Fibroblast of mammary gland (primary cell): ENCODE measurements around the gene PSME2.

Experiments
- DNase-seq: peaks from one replicate; pipeline ENCODE4 v3.0.0-alpha.2; 2010; ENCODE audit warnings: low read depth
- H3K4me3 ChIP-seq: 2 replicates; pipeline ENCODE4 v1.5.1; 2011; ENCODE audit warnings: low read depth, mild to moderate bottlenecking, low read length, moderate library complexity; ENCODE audit not compliant: control insufficient read depth
- TF ChIP-seq, protein P1 (sequence below): conservative IDR thresholded peaks from 2 replicates; pipeline ENCODE4 v1.5.1; 2011; ENCODE audit warnings: low read depth, low read length, inconsistent platforms; ENCODE audit not compliant: control insufficient read depth, insufficient read depth

Gene PSME2

DNA sequence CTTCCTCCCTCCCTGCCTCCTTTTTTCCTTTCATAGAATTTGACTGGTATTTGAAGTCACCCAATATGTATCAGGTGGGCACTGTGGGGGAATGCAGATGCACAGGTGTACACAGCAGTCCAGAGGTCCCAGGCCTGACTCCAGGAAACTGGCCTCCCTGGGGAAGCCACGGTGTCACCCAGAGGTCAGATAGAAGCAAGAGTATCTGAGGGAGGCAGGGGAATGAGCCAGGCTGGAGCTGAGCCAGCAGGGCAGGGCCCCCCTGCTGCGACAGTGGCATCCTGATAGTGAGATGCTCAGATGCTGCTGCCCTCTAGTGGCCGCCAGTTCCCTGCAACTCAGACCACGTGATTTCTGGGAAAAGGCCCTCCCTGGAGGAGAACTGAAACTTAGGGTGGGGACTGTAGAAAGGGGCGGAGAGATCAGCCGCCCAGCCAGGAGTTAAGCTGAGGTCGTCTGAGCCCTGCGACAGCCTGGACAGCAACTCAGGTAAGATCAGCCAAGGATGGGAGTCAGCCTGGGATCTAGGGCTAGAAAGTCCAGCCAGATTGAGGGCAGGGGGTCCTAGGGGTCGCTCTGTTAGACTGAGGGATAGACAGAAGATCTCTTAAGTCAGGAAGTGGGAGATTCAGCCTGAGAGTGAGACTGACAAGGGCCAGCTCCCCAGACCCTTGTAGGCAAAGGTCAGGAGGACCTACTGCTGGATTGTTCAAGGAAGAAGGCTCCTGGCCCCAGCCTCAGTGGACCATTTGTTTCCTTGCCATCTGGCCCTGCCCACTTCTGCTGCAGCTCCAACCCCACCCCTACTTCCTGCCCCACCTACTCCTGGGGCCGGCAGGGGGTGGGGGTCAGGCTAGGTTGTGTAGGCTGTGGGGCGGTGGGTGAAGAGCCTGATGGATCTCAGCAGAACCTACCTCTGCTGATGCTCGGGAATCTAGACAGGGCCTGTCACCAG, 14.7 kb upstream of the PSME2 start, which contains the start of gene IRF9:
Gene IRF9, plus strand, starts transcription at position 416 of the 955 bp plus-strand sequence. CDS start 880 bp downstream, outside the sequence.
- TF ChIP-seq, protein P1, sequence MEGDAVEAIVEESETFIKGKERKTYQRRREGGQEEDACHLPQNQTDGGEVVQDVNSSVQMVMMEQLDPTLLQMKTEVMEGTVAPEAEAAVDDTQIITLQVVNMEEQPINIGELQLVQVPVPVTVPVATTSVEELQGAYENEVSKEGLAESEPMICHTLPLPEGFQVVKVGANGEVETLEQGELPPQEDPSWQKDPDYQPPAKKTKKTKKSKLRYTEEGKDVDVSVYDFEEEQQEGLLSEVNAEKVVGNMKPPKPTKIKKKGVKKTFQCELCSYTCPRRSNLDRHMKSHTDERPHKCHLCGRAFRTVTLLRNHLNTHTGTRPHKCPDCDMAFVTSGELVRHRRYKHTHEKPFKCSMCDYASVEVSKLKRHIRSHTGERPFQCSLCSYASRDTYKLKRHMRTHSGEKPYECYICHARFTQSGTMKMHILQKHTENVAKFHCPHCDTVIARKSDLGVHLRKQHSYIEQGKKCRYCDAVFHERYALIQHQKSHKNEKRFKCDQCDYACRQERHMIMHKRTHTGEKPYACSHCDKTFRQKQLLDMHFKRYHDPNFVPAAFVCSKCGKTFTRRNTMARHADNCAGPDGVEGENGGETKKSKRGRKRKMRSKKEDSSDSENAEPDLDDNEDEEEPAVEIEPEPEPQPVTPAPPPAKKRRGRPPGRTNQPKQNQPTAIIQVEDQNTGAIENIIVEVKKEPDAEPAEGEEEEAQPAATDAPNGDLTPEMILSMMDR = peak; percentile 88
- DNase-seq = peak; percentile 93
- peak within 1 kb of the TSS; percentile 84 for H3K4me3 ChIP-seq

DNA sequence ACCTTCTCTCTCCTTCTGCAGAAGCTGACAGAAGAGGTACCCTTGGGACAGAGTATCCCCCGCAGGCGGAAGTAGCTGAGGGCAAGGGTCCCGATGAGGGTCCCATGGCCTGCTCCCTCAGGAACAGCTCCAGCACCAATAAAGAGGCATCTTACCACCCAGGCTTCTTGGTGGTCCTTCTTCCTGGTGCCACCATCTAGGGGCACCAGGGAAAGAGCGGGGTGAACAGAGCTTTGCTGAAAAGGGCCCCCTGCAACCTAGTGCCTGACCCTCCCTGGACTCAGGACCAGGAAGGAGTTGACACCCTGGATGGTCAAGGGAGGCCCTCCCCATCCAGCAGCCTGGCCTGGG, 14.1 kb upstream of the PSME2 start:
- no peak for DNase-seq
- TF ChIP-seq, protein P1 = no peak
- no peak overlapping the region for H3K4me3 ChIP-seq

DNA sequence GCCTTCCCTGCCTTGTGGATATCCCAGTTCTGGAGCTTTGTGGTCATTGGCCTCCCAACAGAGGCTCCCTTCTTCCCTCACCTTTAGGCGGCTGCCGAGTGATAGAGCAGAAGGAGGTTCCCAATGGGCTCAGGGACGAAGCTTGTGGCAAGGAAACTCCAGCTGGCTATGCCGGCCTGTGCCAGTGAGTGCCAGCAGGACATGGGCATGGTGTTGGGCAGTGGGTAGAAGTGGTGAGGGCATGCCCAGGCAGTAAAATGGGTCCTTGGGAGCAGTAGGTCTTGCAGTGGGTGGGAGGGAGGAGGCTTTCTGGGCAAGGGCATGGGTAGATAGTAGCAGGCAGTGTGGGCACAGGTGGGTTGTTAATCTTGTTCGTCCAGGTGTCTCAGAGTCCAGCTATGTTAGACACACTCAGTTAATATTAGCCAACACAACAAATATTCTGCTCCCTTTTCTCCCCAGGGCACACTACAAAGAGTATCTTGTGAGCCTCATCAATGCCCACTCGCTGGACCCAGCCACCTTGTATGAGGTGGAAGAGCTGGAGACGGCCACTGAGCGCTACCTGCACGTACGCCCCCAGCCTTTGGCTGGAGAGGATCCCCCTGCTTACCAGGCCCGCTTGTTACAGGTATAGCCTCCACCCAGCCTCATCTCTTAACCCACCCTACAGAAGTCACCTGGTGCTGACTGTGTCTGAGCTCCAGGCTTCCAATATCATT, 13.5 kb upstream of the PSME2 start:
- TF ChIP-seq, protein P1 = no peak
- no peak overlapping the region for H3K4me3 ChIP-seq
- no peak for DNase-seq

DNA sequence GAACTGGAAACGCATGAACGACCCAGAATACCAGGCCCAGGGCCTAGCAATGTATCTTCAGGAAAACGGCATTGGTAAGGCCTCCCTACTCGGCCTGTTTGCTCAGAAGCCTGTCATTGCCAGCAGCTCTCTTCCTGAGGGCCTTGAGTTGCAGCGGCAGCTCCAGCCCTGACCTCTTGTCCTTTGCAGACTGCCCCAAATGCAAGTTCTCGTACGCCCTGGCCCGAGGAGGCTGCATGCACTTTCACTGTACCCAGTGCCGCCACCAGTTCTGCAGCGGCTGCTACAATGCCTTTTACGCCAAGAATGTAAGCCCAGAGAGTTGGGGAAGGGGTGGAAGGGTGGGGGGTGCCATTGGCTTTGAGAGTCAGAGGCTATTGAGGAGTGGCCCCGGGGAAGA, 10.9 kb upstream of the PSME2 start:
- DNase-seq = no peak
- no peak overlapping the region for H3K4me3 ChIP-seq
- TF ChIP-seq, protein P1 = no peak

DNA sequence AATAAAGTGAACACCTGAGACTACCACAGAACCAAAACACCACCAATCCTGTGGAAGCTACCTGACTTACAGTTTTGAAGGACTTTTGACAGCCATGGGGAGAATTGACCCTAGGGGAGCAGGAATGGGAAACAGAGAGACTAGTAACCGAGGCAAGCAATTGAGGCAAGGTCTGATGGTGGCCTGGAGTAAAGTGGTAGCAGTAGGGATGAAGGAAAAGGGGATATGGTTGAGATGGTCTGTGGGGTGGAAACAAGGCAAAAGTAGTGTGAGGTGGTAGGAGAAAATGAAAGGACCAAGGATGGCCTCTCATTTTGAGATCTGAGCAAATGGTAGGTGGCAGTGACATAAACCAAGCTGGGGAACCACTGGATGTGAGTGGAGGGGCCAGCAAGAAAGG, 10.4 kb upstream of the PSME2 start:
- no peak overlapping the region for H3K4me3 ChIP-seq
- TF ChIP-seq, protein P1 = no peak
- no peak for DNase-seq

DNA sequence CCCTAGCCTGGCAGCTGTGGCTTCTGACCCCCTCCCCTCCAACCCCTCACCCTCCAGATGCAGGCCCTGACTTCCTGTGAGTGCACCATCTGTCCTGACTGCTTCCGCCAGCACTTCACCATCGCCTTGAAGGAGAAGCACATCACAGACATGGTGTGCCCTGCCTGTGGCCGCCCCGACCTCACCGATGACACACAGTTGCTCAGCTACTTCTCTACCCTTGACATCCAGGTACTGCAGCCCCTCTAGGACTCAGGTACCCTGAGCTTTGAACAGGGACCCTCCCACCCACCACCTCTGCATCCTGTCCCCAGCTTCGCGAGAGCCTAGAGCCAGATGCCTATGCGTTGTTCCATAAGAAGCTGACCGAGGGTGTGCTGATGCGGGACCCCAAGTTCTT, 8.7 kb upstream of the PSME2 start:
- no peak overlapping the region for H3K4me3 ChIP-seq
- TF ChIP-seq, protein P1 = no peak
- no peak for DNase-seq
